KOPT-K1 (cell line): Measurements from ENCODE around the gene FIBCD1.

Experiments used
- H3K27ac ChIP-seq: fragments of 200-600 bp; sonication (generic); 2 replicates; pipeline ENCODE4 v1.5.1; 2016; ENCODE audit warnings: antibody characterized with exemption, mild to moderate bottlenecking, low read depth, low read length; ENCODE audit not compliant: poor library complexity, severe bottlenecking
- H3K36me3 ChIP-seq: fragments of 200-600 bp; sonication (generic); 2 replicates; pipeline ENCODE4 v1.5.1; 2017; ENCODE audit warnings: antibody characterized with exemption, mild to moderate bottlenecking, low read length, moderate library complexity; ENCODE audit not compliant: insufficient read depth
- H3K9me3 ChIP-seq: fragments of 200-600 bp; sonication (generic); 2 replicates; pipeline ENCODE4 v1.5.1; 2017; ENCODE audit warnings: antibody characterized with exemption, low read length, mild to moderate bottlenecking; ENCODE audit not compliant: insufficient read depth, poor library complexity, severe bottlenecking

FIBCD1 gene

DNA sequence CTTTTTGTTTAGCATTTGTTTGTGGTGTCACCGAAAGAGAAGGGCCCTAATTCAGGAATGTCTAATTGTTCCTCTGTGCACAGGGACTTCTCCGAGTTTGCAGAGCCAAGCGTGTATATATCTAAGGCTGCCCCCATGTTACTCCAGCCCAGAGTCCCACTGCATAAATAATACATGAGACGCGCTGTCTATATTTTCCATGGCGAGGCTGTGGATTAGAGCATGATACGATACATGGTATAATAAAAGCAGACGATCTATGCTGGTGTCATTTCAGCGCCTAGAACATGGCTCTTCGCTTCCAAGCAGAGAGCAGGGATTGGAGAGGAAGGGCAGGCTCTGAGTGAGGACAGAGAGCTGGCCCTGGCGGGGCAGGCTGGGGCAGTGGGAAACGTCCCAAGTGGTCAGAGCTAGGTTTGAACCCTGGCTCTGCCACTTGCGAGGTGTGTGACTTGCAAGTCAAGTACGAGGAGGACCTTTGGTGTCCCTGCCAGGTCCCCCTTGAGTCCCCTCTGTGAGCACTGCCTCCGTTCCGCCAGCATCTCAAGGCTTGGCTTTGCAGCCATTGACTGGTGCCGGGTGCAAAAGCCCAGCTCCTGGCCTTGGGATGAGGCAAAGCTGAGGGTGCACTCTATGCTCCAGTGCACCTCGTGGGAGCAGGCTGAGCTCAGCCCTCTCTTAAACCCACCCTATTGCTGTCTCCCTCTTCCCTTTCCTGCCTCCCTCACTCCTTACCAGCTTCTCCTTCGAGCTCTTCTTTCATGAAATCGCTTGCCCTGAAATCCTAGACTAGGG is 40.7 kb upstream of the FIBCD1 start:
- H3K36me3 ChIP-seq, result no peaks in the 10 kb centered on the region
- no peaks in the 10 kb centered on the region for H3K9me3 ChIP-seq
- H3K27ac ChIP-seq, result no peak overlapping the region

DNA sequence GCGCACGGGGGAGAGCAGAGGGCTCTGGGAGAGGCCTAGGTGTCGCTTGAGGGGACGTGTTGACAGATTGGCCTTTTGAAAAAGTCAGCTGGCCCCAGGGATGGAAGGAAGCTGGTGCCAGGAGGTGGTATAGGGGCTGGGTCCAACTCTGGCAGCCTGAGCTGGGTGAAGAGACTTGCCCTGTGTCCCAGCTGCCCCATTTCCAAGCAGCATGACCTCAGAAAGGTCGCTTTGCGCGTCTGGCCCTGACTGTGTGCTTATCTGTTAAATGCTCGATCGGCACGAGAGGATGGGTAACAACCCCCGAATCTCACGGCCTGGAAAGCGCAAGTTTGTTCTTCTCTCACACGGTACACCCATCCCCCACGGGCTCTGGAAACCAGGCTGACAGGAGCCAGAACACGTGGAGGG is 38.8 kb upstream of the FIBCD1 start:
- Histone ChIP-seq H3K9me3 (no peaks in the 10 kb centered on the region), H3K36me3 (no peaks in the 10 kb centered on the region), H3K27ac (no peak overlapping the region)

DNA sequence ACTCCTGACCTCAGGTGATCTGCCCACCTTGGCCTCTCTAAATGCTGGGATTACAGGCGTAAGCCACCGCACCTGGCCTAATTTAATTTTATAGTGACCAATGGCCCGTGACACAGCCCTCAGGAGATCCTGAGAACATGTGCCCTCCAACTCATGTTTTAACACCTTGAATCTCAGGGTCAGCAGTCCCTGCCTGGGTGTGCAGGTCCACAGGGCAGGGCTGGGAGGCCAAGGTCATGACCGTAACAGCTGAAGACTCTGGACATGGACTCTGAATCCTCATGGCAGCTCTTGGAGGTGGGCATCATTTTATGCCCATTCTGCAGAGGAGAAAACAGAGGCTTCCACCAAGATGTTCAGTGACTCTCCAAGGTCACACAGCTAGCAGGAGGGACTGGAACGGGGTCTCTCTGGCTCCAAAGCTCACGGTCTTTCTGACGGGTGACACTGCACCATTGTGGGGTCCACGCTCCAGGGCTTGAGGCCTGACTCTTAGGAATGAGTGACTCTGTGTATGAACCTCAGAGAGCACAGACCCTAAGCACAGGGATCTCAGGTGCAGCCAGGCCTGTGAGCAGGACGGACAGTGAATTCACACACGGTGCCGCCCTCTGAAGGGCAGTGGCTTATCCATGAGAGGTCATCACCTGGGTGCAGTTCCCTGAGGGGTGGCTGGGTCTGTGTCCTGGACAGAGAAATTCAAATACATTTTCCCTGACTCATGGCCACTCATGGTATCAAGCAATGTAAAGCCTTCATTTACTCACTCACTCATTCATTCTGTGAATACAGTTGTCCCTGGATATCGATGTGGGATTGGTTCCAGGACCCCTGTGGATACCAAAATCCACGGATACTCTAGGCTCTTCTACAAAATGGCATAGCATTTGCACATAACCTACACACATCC is 37.1 kb upstream of the FIBCD1 start:
- Histone ChIP-seq H3K27ac (no peak overlapping the region), H3K36me3 (no peaks in the 10 kb centered on the region), H3K9me3 (no peaks in the 10 kb centered on the region)

DNA sequence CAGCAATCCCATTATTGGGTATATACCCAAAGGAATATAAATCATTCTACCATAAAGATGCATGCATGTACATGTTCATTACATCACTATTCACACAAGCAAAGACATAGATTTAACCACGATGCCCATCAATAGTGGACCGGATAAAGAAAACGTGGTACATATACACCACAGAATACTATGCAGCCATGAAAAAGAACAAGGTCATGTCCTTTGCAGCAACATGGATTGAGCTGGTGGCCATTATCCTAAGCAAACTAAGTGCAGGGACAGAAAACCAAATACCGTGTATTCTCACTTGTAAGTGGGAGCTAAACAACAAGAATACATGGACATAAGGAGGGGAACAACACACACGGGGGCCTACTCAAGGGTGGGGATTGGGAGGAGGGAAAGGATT is 36.1 kb upstream of the FIBCD1 start:
- H3K36me3 ChIP-seq, result no peaks in the 10 kb centered on the region
- no peak overlapping the region for H3K27ac ChIP-seq
- H3K9me3 ChIP-seq, result no peaks in the 10 kb centered on the region

DNA sequence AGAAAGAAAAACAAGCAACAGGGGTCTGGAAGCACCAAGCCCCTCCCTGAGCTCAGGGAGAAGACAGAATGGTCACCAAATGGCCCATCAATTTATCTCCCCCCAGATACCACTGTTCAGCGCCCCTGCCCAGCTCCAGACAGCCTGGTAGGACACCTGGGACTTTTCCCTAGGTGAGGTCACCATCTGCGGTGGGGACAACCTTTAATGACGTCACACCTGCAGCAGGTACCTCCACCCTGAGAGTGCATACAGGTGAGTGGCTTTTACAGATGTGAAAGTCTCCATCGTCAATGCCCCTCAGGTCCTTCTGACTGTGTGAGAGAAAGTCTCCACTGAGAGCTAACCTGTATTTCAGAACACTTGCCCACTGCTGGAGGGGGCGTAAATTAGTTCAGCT is 35.6 kb upstream of the FIBCD1 start:
- Histone ChIP-seq H3K9me3 (no peaks in the 10 kb centered on the region), H3K27ac (no peak overlapping the region), H3K36me3 (no peaks in the 10 kb centered on the region)

DNA sequence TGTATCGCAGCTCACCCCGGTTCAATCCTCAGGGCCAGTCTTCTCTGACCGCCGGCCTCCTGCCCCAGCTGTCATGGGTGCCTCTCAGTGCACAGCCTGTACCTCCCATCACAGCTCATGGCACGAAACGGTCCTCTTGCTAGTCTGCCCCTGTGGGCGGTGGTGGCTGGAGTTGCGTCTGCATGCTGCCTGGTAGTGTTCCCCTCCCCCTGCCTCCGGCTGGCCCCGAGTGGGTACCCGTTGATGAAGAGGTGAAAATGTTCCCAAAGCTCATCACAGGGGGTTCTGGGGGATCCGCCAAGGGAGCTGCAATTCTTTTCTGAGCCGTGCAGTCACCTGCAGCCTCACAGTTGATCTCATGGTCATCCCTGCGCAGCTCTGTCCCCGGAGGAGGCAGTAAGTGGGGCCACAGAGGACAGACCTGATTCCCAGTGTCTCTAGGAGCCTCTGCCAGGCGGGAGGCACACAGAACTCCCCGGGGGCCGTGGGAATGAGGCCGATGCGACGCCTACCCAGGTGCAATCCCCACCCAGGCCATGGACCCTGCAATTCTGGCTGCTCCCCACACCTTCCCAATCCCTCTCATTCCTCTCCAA is 34.7 kb upstream of the FIBCD1 start:
- no peaks in the 10 kb centered on the region for H3K36me3 ChIP-seq
- H3K27ac ChIP-seq, result no peak overlapping the region
- H3K9me3 ChIP-seq, result no peaks in the 10 kb centered on the region

DNA sequence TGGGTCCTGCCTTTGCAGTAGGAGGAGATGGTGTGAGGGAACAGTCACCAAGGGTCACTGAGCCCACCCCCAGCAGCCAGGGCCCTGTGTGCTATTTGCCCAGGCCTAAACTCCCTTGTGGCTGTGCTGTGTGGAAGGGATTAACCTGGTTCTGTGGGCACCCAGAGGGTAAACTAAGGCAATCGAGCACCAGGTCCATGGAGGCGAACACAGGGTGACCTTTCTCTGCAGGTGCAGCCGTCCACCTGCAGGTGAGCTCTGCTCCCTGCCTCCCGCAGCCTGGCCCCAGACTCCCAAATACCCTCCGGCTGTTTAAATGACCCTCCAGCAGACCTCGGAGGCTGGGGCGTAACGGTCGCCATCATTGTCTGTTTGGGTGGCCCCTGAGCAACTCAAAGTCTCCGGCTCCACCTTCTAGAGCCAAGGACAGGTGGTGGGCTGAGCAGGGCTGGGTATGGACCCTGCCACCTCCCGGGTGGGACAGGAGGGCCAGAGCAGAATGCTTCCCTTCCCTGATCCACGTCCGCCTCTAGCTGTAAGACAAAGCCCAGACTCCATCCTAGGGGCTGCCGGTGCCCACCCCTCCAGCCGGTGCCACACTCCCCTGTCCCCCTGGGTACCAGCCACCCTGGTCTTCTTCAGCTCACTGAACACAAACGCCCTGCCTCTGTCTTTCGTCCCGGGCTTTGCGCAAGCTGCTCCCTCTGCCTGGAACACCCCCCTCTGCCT is 34.1 kb upstream of the FIBCD1 start:
- H3K36me3 ChIP-seq, result no peaks in the 10 kb centered on the region
- no peak overlapping the region for H3K27ac ChIP-seq
- H3K9me3 ChIP-seq, result no peaks in the 10 kb centered on the region

DNA sequence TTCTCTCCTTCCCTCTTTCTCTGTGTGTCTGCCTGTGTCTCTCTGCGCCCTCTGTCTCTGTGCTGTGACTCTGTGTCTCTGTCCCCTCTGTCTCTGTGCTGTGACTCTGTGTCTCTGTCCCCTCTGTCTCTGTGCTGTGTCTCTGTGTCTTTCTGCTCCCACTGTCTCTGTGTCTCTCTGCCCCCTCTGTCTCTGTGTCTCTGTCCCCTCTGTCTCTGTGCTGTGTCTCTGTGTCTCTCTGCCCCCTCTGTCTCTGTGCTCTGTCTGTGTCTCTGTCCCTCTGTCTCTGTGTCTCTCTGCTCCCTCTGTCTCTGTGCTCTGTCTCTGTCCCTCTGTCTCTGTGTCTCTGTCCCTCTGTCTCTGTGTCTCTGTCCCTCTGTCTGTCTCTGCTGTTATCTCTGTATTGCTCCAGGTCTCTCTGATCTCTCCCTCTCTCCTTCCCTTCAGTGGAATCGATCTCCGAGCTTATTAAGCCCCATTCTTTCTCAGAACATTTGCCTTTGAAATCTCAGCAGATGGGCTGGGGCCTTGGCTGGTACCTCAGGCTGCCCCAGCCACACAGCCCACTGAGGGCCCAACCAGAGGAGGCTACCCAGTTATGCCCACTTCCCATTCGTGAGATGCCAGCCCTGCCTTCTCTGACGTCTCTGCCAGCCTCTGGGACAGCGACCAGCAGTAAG is 33.4 kb upstream of the FIBCD1 start:
- no peak overlapping the region for H3K27ac ChIP-seq
- no peaks in the 10 kb centered on the region for H3K9me3 ChIP-seq
- H3K36me3 ChIP-seq, result no peaks in the 10 kb centered on the region

DNA sequence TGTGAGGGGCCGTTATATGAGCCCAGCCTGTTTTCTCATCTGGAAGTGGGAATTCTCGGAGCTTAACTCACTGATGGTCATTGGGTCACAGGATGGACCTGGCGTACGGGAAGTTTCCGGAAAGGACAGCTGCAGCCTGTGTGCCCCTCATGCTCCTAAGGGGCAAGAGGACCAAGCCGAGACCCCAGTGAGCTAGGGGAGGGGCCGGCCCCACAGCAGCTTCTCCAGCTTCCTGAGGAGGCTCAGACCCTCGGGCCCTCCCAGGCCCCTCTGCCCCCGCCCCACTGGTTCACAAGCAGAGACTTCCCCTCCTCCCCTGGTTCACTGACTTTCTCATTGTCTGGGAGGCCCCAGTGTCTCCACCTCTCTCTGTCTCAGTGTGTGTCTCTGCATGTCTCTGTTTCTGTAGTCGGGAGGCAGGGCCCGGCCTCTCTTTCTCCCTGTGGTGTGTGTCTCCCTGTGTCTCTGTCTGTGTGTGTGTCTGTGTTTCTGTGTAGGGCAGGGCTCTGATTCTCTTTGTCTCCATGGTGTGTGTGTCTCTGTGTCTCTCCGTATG is 32.3 kb upstream of the FIBCD1 start:
- Histone ChIP-seq H3K36me3 (no peaks in the 10 kb centered on the region), H3K27ac (no peak overlapping the region), H3K9me3 (no peaks in the 10 kb centered on the region)

DNA sequence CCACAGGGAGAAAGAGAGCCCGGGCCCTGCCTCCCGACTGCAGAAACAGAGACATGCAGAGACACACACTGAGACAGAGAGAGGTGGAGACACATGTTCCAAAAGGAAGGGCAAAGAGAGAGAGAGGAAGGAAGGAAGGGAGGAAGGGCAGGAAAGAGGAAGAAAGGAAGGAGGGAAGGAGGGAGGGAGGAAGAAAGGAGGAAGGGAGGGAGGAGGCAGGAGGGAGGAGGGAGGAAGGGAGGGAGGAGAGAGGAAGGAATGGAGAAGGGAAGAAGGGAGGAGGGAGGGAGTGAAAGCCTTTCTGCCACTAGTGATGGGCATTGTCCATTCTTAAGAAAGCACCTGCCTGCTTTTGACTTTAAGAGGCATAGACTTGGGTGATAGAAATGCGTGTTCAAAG is 31.8 kb upstream of the FIBCD1 start:
- no peak overlapping the region for H3K27ac ChIP-seq
- H3K36me3 ChIP-seq, result no peaks in the 10 kb centered on the region
- no peaks in the 10 kb centered on the region for H3K9me3 ChIP-seq

DNA sequence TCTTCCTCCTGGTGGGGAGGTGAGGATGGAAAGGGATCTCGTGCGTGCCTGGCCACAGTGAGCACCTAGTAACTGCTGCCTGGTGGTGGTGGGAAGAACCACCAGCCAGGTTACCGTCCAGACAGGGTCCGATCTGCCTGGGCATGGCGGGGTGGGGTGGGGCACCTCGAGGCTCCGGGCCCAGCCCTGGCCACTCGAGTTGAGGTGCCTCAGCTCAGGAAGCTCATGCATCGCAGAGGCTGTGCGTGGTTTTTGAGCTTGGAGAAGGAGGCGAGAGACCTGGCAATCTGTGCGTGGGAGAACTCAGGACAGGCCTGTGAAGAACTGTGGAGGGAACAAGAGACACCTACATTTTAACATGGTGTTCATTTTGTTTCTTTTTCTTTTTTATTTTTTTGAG is 31.0 kb upstream of the FIBCD1 start:
- no peaks in the 10 kb centered on the region for H3K9me3 ChIP-seq
- H3K36me3 ChIP-seq, result no peaks in the 10 kb centered on the region
- no peak overlapping the region for H3K27ac ChIP-seq

DNA sequence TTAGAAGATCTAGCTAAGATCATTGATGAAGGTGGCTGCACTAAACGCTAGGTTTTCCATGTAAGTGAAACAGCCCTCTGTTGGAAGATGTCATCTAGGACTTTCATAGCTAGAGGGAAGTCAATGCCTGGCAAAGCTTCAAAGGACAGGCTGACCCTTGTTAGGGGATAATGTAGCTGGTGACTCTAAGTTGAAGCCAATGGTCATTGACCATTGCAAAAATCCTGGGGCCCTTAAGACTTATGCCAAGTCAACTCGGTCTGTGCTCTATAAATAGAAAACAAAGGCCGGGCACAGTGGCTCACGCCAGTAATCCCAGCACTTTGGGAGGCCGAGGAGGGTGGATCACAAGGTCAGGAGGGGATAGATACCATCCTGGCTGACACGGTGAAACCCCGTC is 26.6 kb upstream of the FIBCD1 start:
- Histone ChIP-seq H3K36me3 (no peaks in the 10 kb centered on the region), H3K27ac (no peak overlapping the region), H3K9me3 (no peaks in the 10 kb centered on the region)

DNA sequence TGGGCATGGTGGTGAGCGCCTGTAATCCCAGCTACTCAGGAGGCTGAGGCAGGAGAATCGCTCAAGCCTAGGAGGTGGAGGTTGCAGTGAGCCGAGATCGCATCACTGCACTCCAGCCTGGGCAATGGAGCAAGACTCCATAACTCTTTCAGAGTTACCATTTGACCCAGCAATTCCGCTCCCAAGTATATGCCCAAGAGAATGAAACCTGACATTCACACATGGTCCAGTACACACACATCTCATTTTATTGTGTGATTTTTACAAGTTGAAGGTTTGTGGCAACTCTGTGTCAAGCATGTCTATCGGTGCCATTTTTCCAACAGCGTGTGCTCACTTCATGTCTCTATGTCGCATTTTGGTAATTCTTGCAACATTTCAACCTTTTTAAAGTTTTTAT is 24.9 kb upstream of the FIBCD1 start:
- peaks cover 3% of the 10 kb centered on the region for H3K9me3 ChIP-seq
- no peaks in the 10 kb centered on the region for H3K36me3 ChIP-seq
- H3K27ac ChIP-seq, result no peak overlapping the region

DNA sequence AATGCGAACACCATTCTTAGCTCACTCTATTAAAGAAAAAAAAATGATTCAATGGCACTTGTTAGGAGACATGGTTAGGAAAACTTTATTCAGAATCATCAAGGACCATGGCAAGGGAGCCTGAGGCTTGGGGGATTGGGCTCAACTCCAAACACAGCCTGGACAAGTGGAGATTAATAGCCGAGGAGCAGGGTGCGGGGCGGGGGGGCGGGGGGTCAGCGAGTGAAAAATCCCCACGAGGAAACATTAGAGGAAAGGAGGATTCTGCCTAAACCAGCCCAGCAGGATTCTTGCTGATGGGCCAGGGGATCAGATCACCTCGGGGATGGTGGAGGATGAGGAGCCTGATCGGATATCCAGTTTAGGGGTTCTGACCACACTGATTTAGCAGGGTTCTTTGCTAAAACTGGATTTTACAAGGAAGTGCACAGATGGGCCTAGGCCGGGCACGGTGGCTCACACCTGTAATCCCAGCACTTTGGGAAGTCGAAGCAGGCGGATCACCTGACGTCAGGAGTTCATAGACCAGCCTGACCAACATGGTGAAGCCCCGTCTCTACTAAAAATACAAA is 24.4 kb upstream of the FIBCD1 start:
- H3K9me3 ChIP-seq, result peaks cover 8% of the 10 kb centered on the region
- no peaks in the 10 kb centered on the region for H3K36me3 ChIP-seq
- no peak overlapping the region for H3K27ac ChIP-seq
